ENCODE data around the gene KCNN4.

GRCh38 chr19:43759515-43759914 lies 21.3 kb downstream of the KCNN4 start:
- TF ChIP-seq CTCF (IDR thresholded peaks at IDR 0.05) (no peak), ZFX (IDR thresholded peaks at IDR 0.05; ENCODE audit: borderline replicate concordance) (no peak)

All from 22Rv1 (cell line).